Epidermal melanocyte (primary cell): ENCODE measurements around the gene GLS.
"Not testable (repeated sequence)": the region's sequence is repeated elsewhere in the genome, so short reads cannot be mapped to it uniquely, and the experiment has no call there.

Source experiments
- DNase-seq: peaks from one replicate; pipeline ENCODE4 v3.0.0; 2011; ENCODE audit warnings: low spot score; ENCODE audit not compliant: insufficient read length

Gene GLS

DNA sequence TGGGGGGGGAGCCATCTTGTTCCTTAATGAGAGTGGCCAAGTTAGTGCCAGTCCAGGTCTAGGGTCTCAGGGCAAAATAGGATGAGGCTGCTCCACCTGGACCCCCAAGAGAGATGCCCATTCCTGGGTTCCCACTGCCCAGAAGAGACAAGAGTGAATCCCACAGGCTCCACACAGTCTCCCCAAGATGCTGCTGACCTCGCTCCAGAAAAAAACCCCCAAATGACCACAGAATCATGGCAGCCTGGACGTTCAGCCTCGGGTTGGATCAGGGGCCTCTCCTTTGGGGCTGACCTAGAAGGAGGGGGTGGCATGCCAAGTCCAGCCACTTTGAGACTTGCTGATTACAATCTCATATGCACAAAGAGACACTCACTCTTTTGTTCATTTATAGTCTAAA is 108.3 kb downstream of the GLS start:
- no peak for DNase-seq

DNA sequence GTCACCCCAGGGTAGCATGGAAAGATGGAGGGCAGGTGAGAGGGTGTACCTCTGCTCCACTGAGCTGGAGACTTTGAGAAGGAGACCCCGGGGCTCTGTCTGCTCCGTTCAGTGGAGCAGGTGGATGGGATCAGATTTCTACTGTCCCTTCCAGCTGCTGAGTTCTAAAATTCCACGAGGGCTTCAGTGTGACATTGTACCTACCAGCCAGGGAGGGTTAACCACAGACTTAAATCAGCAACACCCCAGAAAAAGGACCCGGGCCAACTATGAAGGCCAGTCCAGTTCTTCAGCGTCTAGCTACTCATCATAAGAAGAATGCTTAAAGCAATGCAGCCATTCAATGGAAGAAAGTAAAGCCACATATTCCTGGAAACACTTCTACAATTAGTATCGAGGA is 109.5 kb downstream of the GLS start:
- no peak for DNase-seq

DNA sequence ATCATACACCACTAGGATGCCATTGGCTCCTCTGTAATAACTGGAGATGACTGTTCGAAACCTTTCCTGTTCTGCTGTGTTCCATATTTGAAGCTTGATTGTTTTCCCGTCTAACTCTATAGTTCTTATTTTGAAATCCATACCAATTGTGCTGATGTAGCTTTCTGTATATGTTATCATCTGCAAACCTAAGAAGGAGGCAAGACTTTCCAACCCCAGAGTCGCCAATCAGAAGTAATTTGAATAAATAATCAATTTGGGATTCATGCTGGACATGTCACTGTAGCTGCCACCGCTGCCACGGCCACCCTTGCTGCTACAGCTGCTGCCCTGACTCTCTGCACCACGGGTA is 112.6 kb downstream of the GLS start:
- no peak for DNase-seq

DNA sequence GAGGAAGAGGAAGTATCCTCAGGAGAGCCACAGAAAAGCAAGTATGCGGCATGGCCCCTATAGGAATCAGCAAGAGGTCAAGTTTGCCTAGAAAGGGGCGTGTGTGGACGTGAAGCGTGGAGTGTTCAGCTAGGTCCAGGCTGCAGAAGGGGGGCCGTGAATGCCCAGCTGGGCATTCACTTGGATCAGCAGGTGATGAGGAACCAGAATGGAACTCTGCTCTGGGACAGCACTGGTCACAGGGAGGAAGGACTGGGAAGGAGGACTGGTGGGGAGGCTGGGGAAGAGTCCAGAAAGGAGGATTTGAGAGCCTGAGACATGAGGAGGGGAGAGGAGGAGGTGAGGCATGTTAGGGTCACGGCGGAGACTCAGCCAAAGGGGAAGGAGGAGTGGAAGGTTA is 113.5 kb downstream of the GLS start:
- no peak for DNase-seq

DNA sequence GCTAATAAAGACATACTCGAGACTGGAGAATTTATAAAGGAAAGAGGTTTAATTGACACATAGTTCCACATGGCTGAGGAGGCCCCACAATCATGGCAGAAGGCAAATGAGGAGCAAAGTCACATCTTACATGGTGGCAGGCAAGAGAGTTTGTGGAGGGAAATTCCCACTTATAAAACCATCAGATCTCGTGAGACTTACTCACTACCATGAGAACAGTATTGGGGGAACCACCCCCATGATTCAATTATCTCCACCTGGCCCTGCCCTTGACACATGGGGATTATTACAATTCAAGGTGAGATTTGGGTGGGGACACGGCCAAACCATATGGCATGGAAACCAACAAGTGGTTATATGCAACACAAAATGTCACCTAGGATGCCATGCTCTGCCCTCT is 114.7 kb downstream of the GLS start:
- DNase-seq: not testable (repeated sequence)

DNA sequence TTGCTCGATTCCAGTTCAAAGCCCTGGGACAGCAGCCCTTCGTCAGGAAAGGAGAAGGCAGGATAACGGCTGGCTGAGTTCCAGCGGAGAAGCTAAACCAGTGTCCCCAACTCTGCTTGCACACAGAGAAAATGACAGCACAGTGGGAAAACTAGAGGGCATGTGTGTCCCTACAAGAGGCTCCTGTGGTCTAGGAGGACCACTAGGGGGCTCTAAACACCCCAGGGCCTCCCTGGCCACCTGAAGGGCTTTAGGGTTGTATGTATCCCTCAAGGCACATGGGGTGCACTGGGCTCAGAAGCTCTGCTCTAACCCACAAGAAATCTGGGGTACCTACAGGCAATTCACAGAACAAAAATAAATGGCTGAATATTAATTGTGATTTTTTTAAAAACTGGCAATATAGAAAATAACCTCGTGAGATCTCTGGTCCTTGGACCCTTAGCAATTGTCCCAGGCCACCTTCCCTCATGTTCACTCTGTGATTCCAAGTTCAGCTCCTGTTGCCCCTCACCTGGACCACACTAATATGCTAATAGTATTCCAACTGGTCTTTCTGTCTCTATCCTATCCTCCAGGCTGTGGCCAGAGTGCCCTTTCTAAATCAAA is 115.8 kb downstream of the GLS start:
- no peak for DNase-seq

DNA sequence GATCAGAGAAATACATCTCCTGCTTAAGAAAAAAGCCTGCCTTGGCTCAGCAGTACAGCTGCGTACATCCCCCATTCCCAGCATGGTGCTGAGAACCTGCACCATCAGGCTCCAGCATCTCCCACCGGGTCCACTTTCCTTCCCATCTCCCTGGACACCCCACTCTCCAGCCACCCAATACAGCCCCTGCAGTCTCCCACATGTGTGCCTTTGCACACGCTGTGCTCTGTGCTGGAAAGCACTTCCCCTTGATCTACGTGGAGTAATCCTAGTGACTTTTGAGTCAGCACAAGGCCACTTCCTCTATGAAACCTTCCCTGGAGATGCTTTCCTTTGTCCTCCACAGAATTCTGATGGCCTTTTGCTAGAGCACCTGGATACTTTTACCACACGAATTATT is 116.3 kb downstream of the GLS start:
- DNase-seq: no peak

DNA sequence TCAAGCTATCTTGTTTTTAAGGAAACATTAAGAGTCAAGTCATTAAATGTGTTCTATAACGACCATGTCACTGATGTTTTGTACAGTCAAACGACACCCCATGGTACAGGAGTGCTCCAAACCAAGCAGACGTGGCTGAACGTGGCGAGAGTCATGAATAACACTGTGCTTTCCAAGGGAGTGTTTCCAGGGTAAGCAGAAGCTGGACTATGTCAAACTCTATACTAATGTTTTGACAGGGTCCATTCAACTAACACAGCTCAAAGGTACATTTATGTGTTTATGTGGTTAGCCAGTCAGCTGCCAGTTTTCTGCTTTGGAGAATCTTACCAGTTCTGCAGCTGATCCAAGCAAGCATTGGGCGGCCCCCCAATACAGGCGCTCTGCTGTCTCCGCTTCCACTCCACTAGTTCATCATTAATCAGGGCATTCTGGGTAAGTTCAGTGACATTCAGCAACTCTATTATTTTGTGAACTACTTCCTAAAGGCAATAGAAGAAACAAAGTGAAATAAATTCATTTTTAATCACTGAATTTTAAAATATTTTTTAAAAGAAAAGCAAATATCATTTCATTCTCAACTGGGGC is 117.0 kb downstream of the GLS start:
- no peak for DNase-seq

DNA sequence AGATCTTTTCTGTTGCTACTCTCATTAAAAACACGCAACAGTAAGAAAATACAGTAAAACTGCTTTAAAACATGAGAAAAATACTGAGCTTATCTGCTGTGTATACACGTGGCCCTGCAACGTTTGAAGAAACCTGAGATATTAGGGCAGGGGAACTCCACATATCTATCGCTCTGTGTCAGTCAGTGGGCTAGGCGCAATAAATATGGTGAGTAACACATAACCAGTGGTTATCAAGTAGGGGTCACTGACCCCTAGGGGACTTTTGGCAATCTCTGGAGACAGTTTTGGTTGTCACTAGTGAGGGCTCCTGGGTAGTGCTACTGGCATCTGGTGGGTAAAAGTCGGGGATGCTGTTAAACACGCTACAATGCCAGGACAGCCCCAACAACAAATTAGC is 118.4 kb downstream of the GLS start:
- no peak for DNase-seq

DNA sequence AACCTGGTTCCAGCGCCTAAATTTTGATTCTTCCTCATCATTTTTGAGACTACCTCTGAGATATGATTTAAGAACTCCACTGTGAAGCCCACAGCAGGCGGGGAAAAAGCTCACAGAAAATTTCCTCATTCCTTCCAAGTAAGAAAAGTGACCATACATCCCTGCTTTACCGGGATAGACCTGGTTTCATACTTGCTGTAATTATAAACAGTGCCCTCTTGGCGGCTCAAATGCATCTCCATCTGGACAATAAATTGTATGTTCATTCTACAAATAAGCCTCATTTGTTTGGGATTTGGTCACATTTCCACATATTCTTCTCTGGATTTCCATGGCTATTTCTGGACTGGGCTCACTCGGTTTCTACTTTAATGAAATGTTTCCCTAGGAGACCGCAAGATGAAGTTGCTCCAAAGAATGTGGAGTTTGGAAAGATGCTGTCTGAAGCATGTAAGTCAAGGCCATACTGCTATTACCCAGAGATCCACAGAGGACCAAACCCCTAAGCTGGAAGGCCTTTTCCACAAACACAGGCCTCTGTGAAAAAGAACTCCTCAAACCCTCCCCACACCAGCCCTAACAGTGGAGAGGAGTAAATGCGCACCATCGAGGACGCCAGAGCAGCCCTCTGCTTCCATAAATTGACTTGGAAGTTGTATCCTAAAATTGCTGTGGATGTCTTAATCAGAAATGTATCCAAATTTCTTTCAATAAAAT is 119.5 kb downstream of the GLS start:
- DNase-seq: no peak

DNA sequence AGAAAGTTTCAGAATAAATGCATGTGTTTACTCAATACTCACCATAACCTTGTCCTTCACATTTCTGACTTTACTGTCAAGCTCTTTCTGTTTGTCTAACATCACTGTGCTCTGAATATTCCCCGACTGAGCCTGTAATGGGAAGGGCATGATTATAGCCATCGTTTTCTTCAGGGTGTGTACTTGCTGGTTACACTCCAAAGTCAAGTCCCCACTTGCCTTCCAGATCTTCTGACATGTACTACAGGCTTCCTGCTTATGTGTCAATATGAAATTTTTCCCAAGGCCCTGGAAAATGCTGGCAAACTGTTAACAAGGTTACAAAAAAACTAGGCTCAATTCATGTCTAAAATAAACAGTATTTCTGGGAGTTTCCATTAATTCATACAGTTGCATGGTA is 120.4 kb downstream of the GLS start:
- DNase-seq: no peak

DNA sequence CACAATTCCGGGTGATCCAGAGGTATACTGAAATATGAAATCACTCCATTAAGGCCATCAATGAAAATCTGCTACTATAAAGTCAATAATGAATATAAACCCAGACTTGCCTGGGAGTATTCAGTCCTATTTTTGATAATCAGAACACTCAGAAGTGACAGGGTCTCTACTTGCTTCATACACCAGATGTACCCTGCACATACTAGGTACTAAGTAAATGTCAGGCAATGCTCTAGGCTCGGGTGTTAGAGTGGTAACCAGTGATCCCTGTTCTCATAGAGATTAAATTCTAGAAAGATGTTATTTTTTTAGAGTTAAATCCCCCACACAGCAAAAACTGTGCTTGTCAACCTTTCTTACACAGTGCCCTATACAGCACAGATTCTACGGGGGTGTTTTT is 121.0 kb downstream of the GLS start:
- DNase-seq: no peak

DNA sequence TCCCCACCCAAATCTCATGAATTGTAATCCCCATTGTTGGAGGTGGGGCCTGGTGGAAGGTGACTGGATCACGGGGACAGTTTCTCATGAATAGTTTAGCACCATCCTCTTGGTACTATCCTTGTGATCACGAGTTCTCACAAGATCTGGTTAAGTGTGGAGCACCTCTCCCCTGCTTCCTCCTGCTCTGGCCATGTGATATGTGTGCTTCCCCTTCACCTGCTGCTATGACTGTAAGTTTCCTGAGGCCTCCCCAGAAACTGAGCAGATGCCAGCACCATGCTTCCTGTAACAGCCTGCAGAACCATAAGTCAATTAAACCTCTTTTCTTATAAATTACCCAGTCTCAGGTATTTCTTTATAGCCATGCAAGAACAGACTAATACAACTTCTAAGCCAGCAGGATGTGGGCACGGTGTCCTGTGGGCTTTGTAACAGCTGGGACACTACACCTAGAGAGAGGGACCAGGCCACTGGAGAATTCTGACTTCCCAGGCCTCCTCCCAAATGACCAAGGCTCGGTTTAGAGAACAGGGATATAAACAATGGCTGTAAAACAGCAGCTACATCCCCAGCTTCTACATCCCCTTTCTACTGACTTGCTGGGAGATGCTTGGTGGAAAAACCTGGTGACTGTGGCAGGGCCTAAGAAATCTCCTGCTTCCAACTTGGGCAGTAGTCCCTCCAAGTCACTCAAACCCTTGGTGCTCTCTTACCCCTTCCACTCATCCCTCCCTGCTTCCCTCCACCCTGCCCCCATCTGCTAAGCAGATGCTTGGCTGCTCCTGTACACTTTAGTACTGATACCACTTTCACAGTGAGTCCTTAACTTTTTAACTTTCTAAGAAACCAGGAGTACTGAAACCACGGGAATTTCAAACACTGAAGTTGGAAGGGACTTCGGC is 123.0 kb downstream of the GLS start:
- no peak for DNase-seq

DNA sequence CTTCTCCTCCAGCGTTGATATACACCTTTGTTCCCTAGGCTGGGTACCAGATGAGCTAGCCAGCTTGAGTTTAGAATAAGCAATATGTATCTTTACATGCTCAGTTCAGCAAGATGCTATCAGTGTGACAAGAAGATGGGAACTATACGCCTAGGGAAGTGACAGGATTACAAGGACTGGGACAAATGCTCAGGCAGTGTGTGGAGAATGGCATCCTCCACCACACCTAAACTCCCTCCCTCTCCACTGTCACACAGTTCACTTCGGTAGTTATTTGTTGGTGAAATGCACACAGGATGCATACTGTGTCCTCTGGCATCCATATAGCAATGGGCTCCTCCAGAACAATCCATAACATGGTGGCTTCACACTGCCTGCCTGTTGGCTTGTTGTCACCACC is 125.7 kb downstream of the GLS start:
- DNase-seq: no peak

DNA sequence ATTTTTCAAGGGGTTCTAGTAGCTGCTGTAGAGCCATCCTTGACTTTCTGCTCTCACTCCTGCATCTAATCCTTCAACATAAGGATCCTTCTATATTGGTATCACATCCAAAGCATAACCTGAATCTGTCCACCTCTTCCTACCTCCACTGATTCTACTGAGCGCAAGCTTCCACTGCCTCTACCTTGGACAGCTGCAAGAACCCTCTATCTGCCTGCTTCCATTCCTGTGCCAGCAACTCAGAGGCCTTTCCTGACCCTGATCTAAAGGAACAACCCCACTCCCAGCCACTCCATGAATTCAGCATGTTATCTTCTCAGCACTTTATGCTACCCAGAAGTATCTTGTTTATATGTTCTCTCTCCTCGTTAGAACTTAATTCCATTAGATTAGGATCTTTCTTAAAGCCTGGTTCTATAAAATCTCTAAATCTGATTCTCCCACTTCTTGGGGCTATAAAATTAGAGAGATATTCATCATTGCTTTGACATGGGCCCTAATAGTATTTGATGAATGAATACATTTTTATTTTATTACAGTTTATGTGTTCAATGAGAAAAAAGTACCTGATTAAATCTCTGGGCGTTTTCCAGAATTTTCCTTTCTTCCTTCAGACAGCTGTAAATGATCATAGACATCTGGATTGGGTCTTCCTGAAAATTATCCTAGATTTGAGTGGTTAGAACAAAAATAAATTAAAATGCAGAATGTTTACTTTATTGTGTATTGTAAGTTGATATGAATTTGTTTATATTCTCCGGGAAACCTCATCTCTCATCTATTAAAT is 126.6 kb downstream of the GLS start:
- no peak for DNase-seq

DNA sequence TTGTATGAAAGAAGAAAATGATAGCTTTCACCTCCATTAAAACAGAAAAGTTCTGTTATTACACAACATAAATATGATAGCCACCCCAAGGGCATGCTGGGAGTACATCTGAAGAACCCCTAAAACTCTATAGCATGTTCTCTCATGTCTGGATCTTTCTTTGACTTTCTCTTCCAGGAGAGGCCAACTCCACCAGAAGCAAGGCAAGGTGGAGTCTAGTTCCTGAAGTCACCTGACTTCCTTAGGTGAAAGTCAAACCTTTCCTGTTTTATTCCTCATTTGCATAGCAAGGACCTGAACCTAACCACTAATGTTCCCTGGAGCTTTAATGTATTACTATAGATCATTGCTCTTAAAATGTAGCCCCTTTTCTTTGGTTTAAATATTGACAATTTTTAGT is 127.7 kb downstream of the GLS start:
- DNase-seq: no peak

DNA sequence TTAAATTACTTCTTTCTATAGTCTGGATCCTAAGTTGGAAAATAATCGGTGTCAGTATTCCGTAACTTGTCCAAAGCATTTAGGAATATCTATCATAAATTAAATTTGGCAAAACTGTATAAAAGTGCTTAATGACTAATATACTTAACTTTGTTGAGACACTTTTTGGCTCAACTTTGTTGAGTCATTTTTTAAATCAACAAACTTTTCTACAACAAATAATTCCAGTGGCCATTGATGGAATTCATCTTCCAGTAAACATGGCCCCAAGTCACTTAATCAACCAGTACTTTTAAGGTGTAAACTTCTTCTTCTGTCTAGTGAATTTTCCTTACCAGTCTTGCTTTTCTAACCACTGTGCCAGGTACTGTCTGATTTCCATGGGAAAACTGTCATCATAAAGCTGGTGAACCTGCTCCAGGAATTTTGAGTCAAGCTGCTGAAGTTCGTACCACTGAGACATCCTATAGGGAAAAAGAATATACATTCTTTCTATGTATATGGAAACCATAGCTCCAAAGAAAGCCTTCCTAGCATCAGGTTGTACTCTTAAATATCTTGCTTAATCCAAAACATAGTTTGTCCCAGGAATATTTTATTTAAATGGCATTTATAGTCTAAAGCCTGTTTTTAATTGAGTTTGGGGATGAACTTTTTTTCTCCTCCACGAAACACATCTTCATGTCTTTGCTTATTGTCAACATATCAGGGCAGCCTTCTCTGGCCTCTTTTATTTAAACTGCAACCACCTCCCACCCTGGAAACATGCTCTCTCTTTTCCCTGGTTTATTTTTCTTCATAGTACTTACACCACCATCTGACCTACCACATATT is 129.1 kb downstream of the GLS start:
- no peak for DNase-seq

DNA sequence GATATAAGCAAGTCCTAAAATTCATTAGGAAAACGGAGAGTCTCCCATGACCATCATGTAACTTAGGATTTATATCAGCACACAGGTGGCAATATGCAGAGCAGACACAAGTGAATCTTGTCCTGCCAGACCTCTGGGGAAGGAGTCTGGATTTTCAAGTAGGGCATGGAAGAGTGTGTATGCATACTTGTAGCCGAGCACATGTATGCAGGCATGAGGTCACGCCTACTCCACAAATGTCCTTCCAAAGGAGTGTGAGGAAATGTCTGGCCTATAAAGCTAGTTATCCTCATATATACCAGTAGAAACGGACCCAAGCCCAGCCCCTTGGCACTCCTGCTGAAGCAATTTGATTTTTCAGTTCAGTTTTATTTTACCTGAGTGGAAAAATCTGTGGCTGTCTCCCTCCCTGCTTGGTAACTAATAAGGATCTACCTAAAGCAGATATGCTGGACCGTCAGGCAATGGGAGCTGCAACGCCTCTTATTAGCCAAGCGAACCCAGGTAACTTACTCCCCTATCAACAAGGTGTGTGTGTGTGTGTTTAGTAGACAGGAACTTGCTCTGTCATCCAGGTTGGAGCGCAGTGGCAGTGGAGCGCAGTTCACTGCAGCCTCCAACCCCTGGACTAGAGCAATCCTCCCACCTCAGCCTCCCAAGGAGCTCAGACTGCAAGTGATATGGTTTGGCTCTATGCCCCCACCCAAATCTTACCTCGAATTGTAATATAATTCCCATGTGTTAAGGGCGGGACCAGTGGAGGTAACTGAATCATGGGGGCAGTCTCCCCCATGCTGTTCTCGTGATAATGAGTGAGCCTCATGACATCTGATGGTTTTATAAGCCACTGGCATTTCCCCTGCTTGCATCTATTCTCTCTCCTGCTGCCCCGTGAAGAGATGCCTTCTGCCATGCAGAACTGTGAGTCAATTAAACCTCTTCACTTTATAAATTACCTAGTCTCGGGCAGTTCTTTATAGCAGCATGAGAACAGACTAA is 130.6 kb downstream of the GLS start:
- DNase-seq: no peak

DNA sequence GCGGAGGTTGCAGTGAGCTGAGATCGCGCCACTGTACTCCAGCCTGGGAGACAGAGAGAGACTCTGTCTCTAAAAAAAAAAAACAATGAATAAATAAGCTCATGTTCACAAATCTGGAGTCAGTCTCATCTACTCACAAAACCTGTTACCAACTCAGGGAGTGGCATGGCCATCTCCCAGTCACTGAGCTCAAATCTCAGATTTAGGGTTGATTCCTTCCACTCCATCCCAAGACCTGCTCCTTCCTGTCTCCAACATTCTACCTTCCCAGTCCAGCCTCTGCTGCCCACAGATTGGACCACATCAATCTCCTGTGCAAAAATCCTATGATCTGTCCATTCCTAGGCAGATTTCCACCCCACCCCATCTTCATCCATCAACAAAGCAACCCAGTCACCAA is 131.7 kb downstream of the GLS start:
- DNase-seq: no peak
